Liver (tissue), 3 donors: ENCODE data around the gene KIF6.

ENCODE experiments used
- ATF3 ChIP-seq: IDR thresholded peaks from 2 replicates; pipeline ENCODE4 v1.6.1; 2016; ENCODE audit warnings: antibody characterized with exemption
- CTCF ChIP-seq: fragments of 150-350 bp; IDR thresholded peaks from 2 replicates; pipeline ENCODE4 v1.5.1; 2017; ENCODE audit warnings: improper control_type of control experiment, low read depth, low read length; ENCODE audit not compliant: missing input control
- EGR1 ChIP-seq, 2 donors: IDR thresholded peaks; 2 replicates each; pipeline ENCODE4 v1.6.1; 2016 to 2018; ENCODE audit warnings: antibody characterized with exemption in 2 of 2, low read depth in 2 of 2
- FOXA1 ChIP-seq: IDR thresholded peaks from 2 replicates; pipeline ENCODE4 v1.6.1; 2016; ENCODE audit warnings: antibody characterized with exemption
- HNF4A ChIP-seq, 2 donors: conservative IDR thresholded peaks; 2 replicates each; pipeline ENCODE4 v1.6.1; 2016; ENCODE audit warnings: antibody characterized with exemption in 2 of 2, mild to moderate bottlenecking in 2 of 2
- JUND ChIP-seq, 2 donors: IDR thresholded peaks; 2 replicates each; pipeline ENCODE4 v1.6.1; 2016; ENCODE audit warnings: antibody characterized with exemption in 2 of 2
- MAX ChIP-seq: IDR thresholded peaks from 2 replicates; pipeline ENCODE4 v1.6.1; 2016; ENCODE audit warnings: antibody characterized with exemption
- NR2F2 ChIP-seq: IDR thresholded peaks from 2 replicates; pipeline ENCODE4 v1.6.1; 2016; ENCODE audit warnings: antibody characterized with exemption
- RXRA ChIP-seq, 2 donors: IDR thresholded peaks; 2 replicates each; pipeline ENCODE4 v1.6.1; 2017 to 2018; ENCODE audit warnings: antibody characterized with exemption in 2 of 2, mild to moderate bottlenecking in 1 of 2
- SP1 ChIP-seq: IDR thresholded peaks from 2 replicates; pipeline ENCODE4 v1.6.1; 2018; ENCODE audit warnings: antibody characterized with exemption, mild to moderate bottlenecking
- TAF1 ChIP-seq: conservative IDR thresholded peaks from 2 replicates; pipeline ENCODE4 v1.6.1; 2016; ENCODE audit warnings: antibody characterized with exemption, mild to moderate bottlenecking
- YY1 ChIP-seq: IDR thresholded peaks from 2 replicates; pipeline ENCODE4 v1.6.1; 2016; ENCODE audit warnings: antibody characterized with exemption, mild to moderate bottlenecking
- ZBTB33 ChIP-seq: IDR thresholded peaks from 2 replicates; pipeline ENCODE4 v1.6.1; 2016; ENCODE audit warnings: antibody characterized with exemption
- donor health status: healthy.
- donor health status: healthy.

GRCh38 chr6:39310542-39310941, 414.7 kb downstream of the KIF6 start:
- TF ChIP-seq YY1: no peak
- TF ChIP-seq CTCF: no peak
- no peak for TF ChIP-seq ZBTB33
- no peak for TF ChIP-seq SP1
- TF ChIP-seq RXRA (IDR thresholded peaks at IDR 0.05): no peak
- TF ChIP-seq TAF1: no peak
- no peak for TF ChIP-seq ATF3
- no peak for TF ChIP-seq HNF4A (conservative IDR thresholded peaks at IDR 0.05)
- TF ChIP-seq FOXA1: no peak
- TF ChIP-seq JUND (IDR thresholded peaks at IDR 0.05): no peak
- no peak for TF ChIP-seq NR2F2
- TF ChIP-seq EGR1 (IDR thresholded peaks at IDR 0.05; ENCODE audit: low read depth in 2 of 2): no peak
- no peak for TF ChIP-seq MAX
